Activated B cell treated with CpG ODN at 0.5 μM for 24 hours (primary cell): ENCODE data around the gene MAP1A. TPM values are rescaled to one million over a fixed set of nuclear protein-coding genes. Genes with fewer than 3 reads are reported as not detected.

ENCODE experiments used
- ATAC-seq: fragments of 200-7000 bp; cut with Tn5 transposase; one replicate; pipeline ENCODE4 v1.10.0; 2021; ENCODE audit warnings: low read depth, mild to moderate bottlenecking, moderate library complexity
- CTCF ChIA-PET: fragments of 350-600 bp; sonication (Branson Sonifier 250); formaldehyde crosslinking; loops from one replicate; lab custom pipeline; 2021; ENCODE audit warnings: antibody characterized with exemption; lab: Charles Lee
- POLR2A ChIA-PET: fragments of 350-600 bp; sonication (Branson Sonifier 250); formaldehyde crosslinking; loops from one replicate; lab custom pipeline; 2021; ENCODE audit warnings: antibody characterized with exemption; lab: Charles Lee
- DNase-seq: peaks from one replicate; pipeline ENCODE4 v3.0.0; 2022
- H3K27ac Mint-ChIP-seq: one replicate; pipeline ENCODE4 v1.8.0; 2020; ENCODE audit warnings: mixed read lengths
- H3K27me3 Mint-ChIP-seq: one replicate; pipeline ENCODE4 v1.8.0; 2021; ENCODE audit warnings: mixed read lengths
- H3K36me3 Mint-ChIP-seq: one replicate; pipeline ENCODE4 v1.8.0; 2021; ENCODE audit warnings: low read depth, mixed read lengths
- H3K4me1 Mint-ChIP-seq: one replicate; pipeline ENCODE4 v1.8.0; 2021; ENCODE audit warnings: mixed read lengths
- H3K4me3 Mint-ChIP-seq: one replicate; pipeline ENCODE4 v1.8.0; 2020; ENCODE audit warnings: mild to moderate bottlenecking, mixed read lengths
- H3K9me3 Mint-ChIP-seq: one replicate; pipeline ENCODE4 v1.8.0; 2020; ENCODE audit warnings: mixed read lengths
- intact Hi-C: fragments of 100-400 bp; cut with micrococcal nuclease; formaldehyde crosslinking; loops from one replicate; pipeline ENCODE4 v1.15.1; 2024
- total RNA-seq: library from RNA; stranded (reverse); gene quantifications from 2 replicates; pipeline ENCODE4 v1.2.3, GENCODE V29; 2022
- TF ChIP-seq, protein P1 (sequence below): fragments of 200-600 bp; IDR thresholded peaks from one replicate; pipeline ENCODE4 v1.8.0; 2022; ENCODE audit warnings: antibody characterized with exemption, mild to moderate bottlenecking

Gene MAP1A
- total RNA-seq, 1 donor from 2014 or later: 0.11 TPM

DNA sequence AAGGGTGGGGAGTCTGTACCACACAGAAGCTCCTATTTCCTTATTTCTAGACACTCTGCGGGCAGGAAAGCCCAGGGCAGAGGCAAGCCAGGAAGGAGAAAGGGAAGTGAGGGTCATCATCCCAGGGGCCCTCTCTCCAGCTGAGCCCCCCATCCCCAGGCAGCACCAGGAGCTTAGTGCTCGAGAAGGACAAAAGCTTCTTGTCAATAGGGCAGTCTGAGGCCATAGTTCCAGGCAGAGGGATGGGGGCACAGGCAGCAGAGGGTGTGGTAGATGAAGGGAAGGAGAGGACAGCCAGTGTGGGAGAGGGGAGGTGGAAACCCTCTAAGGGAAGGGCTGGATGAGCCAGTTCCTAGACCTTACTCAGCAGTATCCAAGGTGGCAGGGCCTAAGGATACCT lies 2.7 kb downstream of the MAP1A start:
- intact Hi-C loops: no loop called here
- ATAC-seq: no peak
- CTCF ChIA-PET: no interaction called here

DNA sequence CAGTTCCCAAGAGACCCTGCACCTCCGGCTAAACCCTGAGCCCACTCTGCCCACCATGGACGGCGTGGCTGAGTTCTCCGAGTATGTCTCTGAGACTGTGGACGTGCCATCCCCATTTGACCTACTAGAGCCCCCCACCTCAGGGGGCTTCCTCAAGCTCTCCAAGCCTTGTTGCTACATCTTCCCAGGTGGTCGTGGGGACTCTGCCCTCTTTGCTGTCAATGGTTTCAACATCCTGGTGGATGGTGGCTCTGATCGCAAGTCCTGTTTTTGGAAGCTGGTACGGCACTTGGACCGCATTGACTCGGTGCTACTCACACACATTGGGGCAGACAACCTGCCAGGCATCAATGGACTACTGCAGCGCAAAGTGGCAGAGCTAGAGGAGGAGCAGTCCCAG lies 4.0 kb downstream of the MAP1A start:
- POLR2A ChIA-PET: no interaction called here
- ATAC-seq (no peak), DNase-seq (no peak)
- CTCF ChIA-PET: no interaction called here
- H3K36me3 Mint-ChIP-seq: no peaks in the 10 kb centered on the region
- TF ChIP-seq, protein P1, sequence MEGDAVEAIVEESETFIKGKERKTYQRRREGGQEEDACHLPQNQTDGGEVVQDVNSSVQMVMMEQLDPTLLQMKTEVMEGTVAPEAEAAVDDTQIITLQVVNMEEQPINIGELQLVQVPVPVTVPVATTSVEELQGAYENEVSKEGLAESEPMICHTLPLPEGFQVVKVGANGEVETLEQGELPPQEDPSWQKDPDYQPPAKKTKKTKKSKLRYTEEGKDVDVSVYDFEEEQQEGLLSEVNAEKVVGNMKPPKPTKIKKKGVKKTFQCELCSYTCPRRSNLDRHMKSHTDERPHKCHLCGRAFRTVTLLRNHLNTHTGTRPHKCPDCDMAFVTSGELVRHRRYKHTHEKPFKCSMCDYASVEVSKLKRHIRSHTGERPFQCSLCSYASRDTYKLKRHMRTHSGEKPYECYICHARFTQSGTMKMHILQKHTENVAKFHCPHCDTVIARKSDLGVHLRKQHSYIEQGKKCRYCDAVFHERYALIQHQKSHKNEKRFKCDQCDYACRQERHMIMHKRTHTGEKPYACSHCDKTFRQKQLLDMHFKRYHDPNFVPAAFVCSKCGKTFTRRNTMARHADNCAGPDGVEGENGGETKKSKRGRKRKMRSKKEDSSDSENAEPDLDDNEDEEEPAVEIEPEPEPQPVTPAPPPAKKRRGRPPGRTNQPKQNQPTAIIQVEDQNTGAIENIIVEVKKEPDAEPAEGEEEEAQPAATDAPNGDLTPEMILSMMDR: no peak
- no peak overlapping the region for H3K27ac Mint-ChIP-seq
- H3K4me3 Mint-ChIP-seq: no peak overlapping the region
- intact Hi-C loops: no loop called here
- H3K27me3 Mint-ChIP-seq: peaks cover 34% of the 10 kb centered on the region
- H3K9me3 Mint-ChIP-seq: no peaks in the 10 kb centered on the region
- H3K4me1 Mint-ChIP-seq: peaks cover 22% of the 10 kb centered on the region

More for the DNA sequence above, 2.7 kb downstream of the MAP1A start:
- POLR2A ChIA-PET: no interaction called here
- Mint-ChIP-seq H3K4me3 (no peak overlapping the region), H3K9me3 (no peaks in the 10 kb centered on the region), H3K27ac (no peak overlapping the region), H3K36me3 (no peaks in the 10 kb centered on the region), H3K27me3 (peaks cover 43% of the 10 kb centered on the region), H3K4me1 (peaks cover 22% of the 10 kb centered on the region)
- no peak for DNase-seq
- TF ChIP-seq, protein P1: no peak

DNA sequence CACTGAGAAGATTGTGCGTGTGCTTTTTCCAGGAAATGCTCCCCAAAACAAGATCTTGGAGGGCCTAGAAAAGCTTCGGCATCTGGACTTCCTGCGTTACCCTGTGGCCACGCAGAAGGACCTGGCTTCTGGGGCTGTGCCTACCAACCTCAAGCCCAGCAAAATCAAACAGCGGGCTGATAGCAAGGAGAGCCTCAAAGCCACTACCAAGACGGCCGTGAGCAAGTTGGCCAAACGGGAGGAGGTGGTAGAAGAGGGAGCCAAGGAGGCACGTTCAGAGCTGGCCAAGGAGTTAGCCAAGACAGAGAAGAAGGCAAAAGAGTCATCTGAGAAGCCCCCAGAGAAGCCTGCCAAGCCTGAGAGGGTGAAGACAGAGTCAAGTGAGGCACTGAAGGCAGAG lies 4.8 kb downstream of the MAP1A start:
- Mint-ChIP-seq H3K4me1 (peaks cover 19% of the 10 kb centered on the region), H3K36me3 (no peaks in the 10 kb centered on the region), H3K9me3 (no peaks in the 10 kb centered on the region), H3K27me3 (peaks cover 27% of the 10 kb centered on the region), H3K27ac (no peak overlapping the region), H3K4me3 (no peak overlapping the region)
- ChIA-PET CTCF (no interaction called here), POLR2A (interaction anchor here (0.6 kb wide), 1 partner anchor 922 kb away, joined by 4 read pairs; no protein-coding TSS in a partner anchor)
- DNase-seq (no peak), ATAC-seq (no peak)
- intact Hi-C loops: no loop called here
- TF ChIP-seq, protein P1: no peak

DNA sequence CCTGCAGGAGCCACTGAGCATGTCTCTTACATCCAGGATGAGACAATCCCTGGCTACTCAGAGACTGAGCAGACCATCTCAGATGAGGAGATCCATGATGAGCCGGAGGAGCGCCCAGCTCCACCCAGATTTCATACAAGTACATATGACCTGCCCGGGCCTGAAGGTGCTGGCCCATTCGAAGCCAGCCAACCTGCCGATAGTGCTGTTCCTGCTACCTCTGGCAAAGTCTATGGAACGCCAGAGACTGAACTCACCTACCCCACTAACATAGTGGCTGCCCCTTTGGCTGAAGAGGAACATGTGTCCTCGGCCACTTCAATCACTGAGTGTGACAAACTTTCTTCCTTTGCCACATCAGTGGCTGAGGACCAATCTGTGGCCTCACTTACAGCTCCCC lies 6.2 kb downstream of the MAP1A start:
- POLR2A ChIA-PET: no interaction called here
- Mint-ChIP-seq H3K27me3 (peaks cover 15% of the 10 kb centered on the region), H3K4me1 (peaks cover 6% of the 10 kb centered on the region), H3K9me3 (no peaks in the 10 kb centered on the region), H3K27ac (no peak overlapping the region), H3K36me3 (no peaks in the 10 kb centered on the region), H3K4me3 (no peak overlapping the region)
- TF ChIP-seq, protein P1: no peak
- ATAC-seq (no peak), DNase-seq (no peak)
- CTCF ChIA-PET: no interaction called here
- intact Hi-C loops: no loop called here

DNA sequence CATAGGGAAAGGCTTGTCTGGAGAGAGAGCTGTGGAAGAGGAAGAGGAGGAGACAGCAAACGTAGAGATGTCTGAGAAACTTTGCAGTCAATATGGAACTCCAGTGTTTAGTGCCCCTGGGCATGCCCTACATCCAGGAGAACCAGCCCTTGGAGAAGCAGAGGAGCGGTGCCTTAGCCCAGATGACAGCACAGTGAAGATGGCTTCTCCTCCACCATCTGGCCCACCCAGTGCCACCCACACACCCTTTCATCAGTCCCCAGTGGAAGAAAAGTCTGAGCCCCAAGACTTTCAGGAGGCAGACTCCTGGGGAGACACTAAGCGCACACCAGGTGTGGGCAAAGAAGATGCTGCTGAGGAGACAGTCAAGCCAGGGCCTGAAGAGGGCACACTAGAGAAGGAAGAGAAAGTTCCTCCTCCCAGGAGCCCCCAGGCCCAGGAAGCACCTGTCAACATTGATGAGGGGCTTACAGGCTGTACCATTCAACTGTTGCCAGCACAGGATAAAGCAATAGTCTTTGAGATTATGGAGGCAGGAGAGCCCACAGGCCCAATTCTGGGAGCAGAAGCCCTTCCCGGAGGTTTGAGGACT lies 6.9 kb downstream of the MAP1A start:
- Mint-ChIP-seq H3K4me1 (no peaks in the 10 kb centered on the region), H3K27me3 (peaks cover 12% of the 10 kb centered on the region), H3K27ac (no peak overlapping the region), H3K36me3 (no peaks in the 10 kb centered on the region), H3K4me3 (no peak overlapping the region), H3K9me3 (no peaks in the 10 kb centered on the region)
- TF ChIP-seq, protein P1: no peak
- no peak for DNase-seq
- ChIA-PET POLR2A (no interaction called here), CTCF (no interaction called here)
- ATAC-seq: no peak
- intact Hi-C loops: no loop called here
